GM19238 (cell line): Measurements from ENCODE around the gene ADK.

ENCODE experiments used
- DNase-seq: peaks from one replicate; pipeline ENCODE4 v3.0.0; 2011; ENCODE audit warnings: low spot score; ENCODE audit not compliant: insufficient read length

Gene ADK

GRCh38 chr10:74651565-74651964, 500.5 kb downstream of the ADK start:
- DNase-seq, result no peak

GRCh38 chr10:74652664-74653063, 501.6 kb downstream of the ADK start:
- no peak for DNase-seq

GRCh38 chr10:74658511-74658910, 507.5 kb downstream of the ADK start:
- no peak for DNase-seq

GRCh38 chr10:74662635-74663034, 511.6 kb downstream of the ADK start:
- no peak for DNase-seq

GRCh38 chr10:74669210-74669609, 518.2 kb downstream of the ADK start:
- DNase-seq, result no peak

GRCh38 chr10:74671716-74672115, 520.7 kb downstream of the ADK start:
- no peak for DNase-seq

GRCh38 chr10:74672430-74673165, 521.6 kb downstream of the ADK start:
- DNase-seq, result no peak

GRCh38 chr10:74674927-74675326, 523.9 kb downstream of the ADK start:
- no peak for DNase-seq

- DNase-seq, result no peak
Observed at GRCh38 chr10:74675484-74675883, 524.5 kb downstream of the ADK start.

- DNase-seq, result peak; percentile 15
Observed at GRCh38 chr10:74677951-74678350, 526.9 kb downstream of the ADK start.

GRCh38 chr10:74681917-74682627, 531.1 kb downstream of the ADK start:
- no peak for DNase-seq

- no peak for DNase-seq
Observed at GRCh38 chr10:74683067-74683466, 532.0 kb downstream of the ADK start.

- no peak for DNase-seq
Observed at GRCh38 chr10:74683621-74684364, 532.8 kb downstream of the ADK start.

GRCh38 chr10:74684462-74684861, 533.4 kb downstream of the ADK start:
- no peak for DNase-seq

GRCh38 chr10:74685564-74685963, 534.5 kb downstream of the ADK start:
- DNase-seq, result no peak

- DNase-seq, result no peak
Observed at GRCh38 chr10:74690393-74690792, 539.4 kb downstream of the ADK start.

GRCh38 chr10:74691164-74691563, 540.1 kb downstream of the ADK start:
- DNase-seq, result no peak

GRCh38 chr10:74704629-74705357, 553.8 kb downstream of the ADK start:
- DNase-seq, result no peak

- no peak for DNase-seq
Observed at GRCh38 chr10:74705358-74705980, 554.4 kb downstream of the ADK start.

GRCh38 chr10:74706966-74707365, 555.9 kb downstream of the ADK start:
- DNase-seq, result no peak

- DNase-seq, result no peak
Observed at GRCh38 chr10:74708246-74708645, 557.2 kb downstream of the ADK start.
